Right lobe of liver (tissue), 6 donors: ENCODE data around the gene TMEM131. TPM values are rescaled to one million over a fixed set of nuclear protein-coding genes. Genes with fewer than 3 reads are reported as not detected.
A peak's percentile ranks its signal among the peaks of the same experiment; 100 is the strongest.

ENCODE experiments used
- ATAC-seq, 4 donors: fragments of 200-7000 bp; cut with Tn5 transposase; one replicate each; pipeline ENCODE4 v1.9.1; 2020; ENCODE audit warnings: mild to moderate bottlenecking in 4 of 4, moderate library complexity in 4 of 4
- DNase-seq, 3 donors: peaks; one replicate each; pipeline ENCODE4 v3.0.0-alpha.2; 2020
- H3K27ac ChIP-seq, 3 donors: fragments of 200-600 bp; one replicate each; pipeline ENCODE4 v1.8.0; 2022
- H3K27me3 ChIP-seq, 2 donors: fragments of 200-600 bp; one replicate each; pipeline ENCODE4 v1.8.0; 2022
- H3K36me3 ChIP-seq, 4 donors: fragments of 200-600 bp; sonication (generic) in 1 of 4; one replicate each; pipeline versions ENCODE4 v1.5.1 to v1.8.0; 2017 to 2022; ENCODE audit warnings: control low read depth in 1 of 4
- H3K4me1 ChIP-seq, 4 donors: fragments of 200-600 bp; sonication (generic) in 1 of 4; one replicate each; pipeline versions ENCODE4 v1.5.1 to v1.8.0; 2017 to 2022; ENCODE audit warnings: control low read depth in 1 of 4
- H3K4me3 ChIP-seq, 3 donors: fragments of 200-600 bp; one replicate each; pipeline ENCODE4 v1.8.0; 2022
- H3K9me3 ChIP-seq, 4 donors: fragments of 200-600 bp; sonication (generic) in 1 of 4; one replicate each; pipeline versions ENCODE4 v1.5.1 to v1.8.0; 2017 to 2022; ENCODE audit warnings: control low read depth in 1 of 4
- POLR2A ChIP-seq: fragments of 450-650 bp; IDR thresholded peaks from one replicate; pipeline ENCODE4 v1.6.1; 2017; ENCODE audit warnings: antibody characterized with exemption, mild to moderate bottlenecking
- WGBS: methylation state at CpG from one replicate; pipeline ENCODE4 v1.1.6; 2018; ENCODE audit warnings: low coverage, low lambda C conversion rate; ENCODE audit not compliant: insufficient coverage; ENCODE audit errors: missing lambda C conversion rate; 5-methylcytosine and 5-hydroxymethylcytosine counted together
- intact Hi-C, 2 donors: fragments of 100-400 bp; cut with DNase I; formaldehyde crosslinking; loops; one replicate each; pipeline versions ENCODE4 v1.11.2 to v1.14.1; 2022
- total RNA-seq, 6 experiments: library from RNA; depleted of rRNA in 2 of 6; stranded (reverse); fragments of >200 nt in 2 of 6; fragmentation: NEBNext Ultra II Directional in 3 of 6; extraction: Animal tissue kit (Norgen Biotek cat#: 25700) in 3 of 6; gene quantifications; one replicate each; pipeline versions ENCODE4 v1.1.0 to v1.2.4, GENCODE V29; 2016 to 2023
- TF ChIP-seq, protein P1 (sequence below), 4 donors: fragments of 200-600 bp in 3 of 4; fragments of 450-650 bp in 1 of 4; IDR thresholded peaks; one replicate each; pipeline versions ENCODE4 v1.5.1 to v1.8.0; 2016 to 2022; ENCODE audit warnings: antibody characterized with exemption in 4 of 4, mild to moderate bottlenecking in 2 of 4
- donor health status: DM: no; HTN: yes; CAD: no.
- donor health status: DM: no; HTN: no; CAD: no.
- donor health status: DM: no; HTN: no; CAD: no.
- donor health status: DM: no; HTN: yes; CAD: no.
- donor health status: DM: no; HTN: yes; CAD: no.

Gene TMEM131
- total RNA-seq, 6 experiments from 2014 or later = 14.8 to 34.0 (median 17.8) TPM

DNA sequence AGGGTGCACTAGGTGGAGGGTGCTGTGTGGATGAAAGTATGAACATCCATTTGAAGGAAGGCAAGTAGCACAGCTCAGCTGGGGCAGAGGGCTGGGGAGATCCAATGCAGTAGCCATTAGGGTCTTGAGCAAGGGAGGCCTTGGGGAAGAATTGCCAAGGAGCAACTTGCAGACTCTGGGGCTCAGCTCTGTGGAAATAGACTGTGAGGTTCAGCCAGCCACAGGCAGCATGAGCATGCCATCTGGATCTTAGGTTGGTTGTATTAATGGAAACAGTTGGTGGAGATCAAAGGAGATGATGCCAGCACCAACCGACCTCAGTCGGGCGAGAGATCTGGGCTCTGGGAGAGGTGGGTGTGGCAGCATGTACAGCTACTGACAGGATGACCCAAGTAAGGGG is 276.8 kb downstream of the TMEM131 start:
- no peak overlapping the region for H3K4me3 ChIP-seq
- H3K36me3 ChIP-seq = no peaks in the 10 kb centered on the region
- no peaks in the 10 kb centered on the region for H3K9me3 ChIP-seq
- WGBS = no CpG with 5 or more reads among the region's 3 CpGs
- no peak for TF ChIP-seq POLR2A
- TF ChIP-seq, protein P1, sequence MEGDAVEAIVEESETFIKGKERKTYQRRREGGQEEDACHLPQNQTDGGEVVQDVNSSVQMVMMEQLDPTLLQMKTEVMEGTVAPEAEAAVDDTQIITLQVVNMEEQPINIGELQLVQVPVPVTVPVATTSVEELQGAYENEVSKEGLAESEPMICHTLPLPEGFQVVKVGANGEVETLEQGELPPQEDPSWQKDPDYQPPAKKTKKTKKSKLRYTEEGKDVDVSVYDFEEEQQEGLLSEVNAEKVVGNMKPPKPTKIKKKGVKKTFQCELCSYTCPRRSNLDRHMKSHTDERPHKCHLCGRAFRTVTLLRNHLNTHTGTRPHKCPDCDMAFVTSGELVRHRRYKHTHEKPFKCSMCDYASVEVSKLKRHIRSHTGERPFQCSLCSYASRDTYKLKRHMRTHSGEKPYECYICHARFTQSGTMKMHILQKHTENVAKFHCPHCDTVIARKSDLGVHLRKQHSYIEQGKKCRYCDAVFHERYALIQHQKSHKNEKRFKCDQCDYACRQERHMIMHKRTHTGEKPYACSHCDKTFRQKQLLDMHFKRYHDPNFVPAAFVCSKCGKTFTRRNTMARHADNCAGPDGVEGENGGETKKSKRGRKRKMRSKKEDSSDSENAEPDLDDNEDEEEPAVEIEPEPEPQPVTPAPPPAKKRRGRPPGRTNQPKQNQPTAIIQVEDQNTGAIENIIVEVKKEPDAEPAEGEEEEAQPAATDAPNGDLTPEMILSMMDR (IDR thresholded peaks at IDR 0.05) = no peak
- DNase-seq (no peak), ATAC-seq (no peak)
- H3K4me1 ChIP-seq = no peaks in the 10 kb centered on the region
- intact Hi-C loops = no loop called here
- no peaks in the 10 kb centered on the region for H3K27me3 ChIP-seq
- H3K27ac ChIP-seq = no peak overlapping the region

DNA sequence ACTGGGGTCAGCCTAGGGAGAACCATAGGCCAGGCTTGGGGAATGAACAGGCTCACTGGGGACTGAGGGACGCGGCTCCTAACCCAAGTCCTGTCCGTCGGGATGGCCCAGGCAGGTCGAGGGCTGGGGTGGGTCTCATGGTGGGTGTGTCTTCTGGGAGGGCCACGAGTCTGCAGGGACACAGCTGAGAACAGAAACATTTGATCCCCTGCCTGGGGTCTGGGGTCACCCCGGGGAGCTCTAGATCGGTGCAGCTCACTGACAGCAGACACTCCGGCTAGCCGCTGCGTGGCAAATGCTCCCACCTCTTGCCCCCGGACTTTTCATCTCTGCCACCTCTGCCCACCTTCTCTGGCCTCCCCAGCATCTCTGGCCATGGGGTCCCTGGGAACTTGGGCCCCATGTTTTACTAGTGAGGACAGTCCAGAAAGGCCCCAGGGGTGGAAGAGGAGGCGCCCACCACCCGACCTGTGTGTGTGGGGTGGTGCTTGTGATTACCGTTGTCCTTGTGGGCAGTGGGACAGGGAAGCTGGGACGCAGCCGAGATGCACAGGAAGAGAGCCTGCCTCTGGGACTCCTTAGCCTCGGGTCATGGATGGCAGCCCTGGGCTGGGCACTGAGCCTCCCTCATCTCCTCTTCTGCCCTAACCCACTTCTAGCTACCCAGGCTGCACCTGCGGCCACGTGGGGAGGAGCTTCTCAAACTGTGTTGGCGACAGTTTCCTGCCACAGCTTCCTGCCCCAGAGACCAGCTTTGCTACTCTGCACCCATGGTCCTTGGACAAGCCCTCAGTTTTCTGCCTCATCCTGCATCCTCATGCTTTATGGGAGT is 277.5 kb downstream of the TMEM131 start:
- H3K4me3 ChIP-seq = no peak overlapping the region
- ATAC-seq (peak in 3 of 4 donors; percentile 27 to 56 (median 42)), DNase-seq (peak in 2 of 3 donors; percentile 17 to 56)
- no peaks in the 10 kb centered on the region for H3K36me3 ChIP-seq
- 73% methylated on average over 3 of the region's 21 CpGs for WGBS
- no peak overlapping the region for H3K27ac ChIP-seq
- intact Hi-C loops = no loop called here
- TF ChIP-seq, protein P1 (IDR thresholded peaks at IDR 0.05) = no peak
- TF ChIP-seq POLR2A = no peak
- no peaks in the 10 kb centered on the region for H3K9me3 ChIP-seq
- no peaks in the 10 kb centered on the region for H3K27me3 ChIP-seq
- H3K4me1 ChIP-seq = no peaks in the 10 kb centered on the region

DNA sequence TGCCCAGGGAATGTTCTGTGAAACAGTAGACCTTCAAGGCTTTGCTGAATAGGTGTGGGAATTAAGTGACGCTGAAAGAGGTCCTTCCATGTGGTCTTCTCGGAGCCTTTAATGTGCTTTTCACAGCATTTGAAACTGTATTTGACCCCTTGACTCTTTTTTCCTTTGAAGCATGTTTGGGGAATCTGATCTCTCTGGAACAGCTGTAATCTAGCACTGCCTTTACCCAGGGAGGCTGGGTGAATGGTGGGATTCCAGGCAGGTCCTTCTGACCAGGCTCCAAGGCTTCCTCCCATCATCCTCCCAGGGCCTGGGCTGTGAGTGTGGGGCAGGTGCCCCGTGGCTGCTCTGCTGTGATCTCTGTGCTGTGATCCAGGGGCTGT is 278.1 kb downstream of the TMEM131 start:
- no peaks in the 10 kb centered on the region for H3K9me3 ChIP-seq
- no peaks in the 10 kb centered on the region for H3K36me3 ChIP-seq
- no peak for ATAC-seq
- 28% methylated on average over 3 of the region's 3 CpGs for WGBS
- TF ChIP-seq, protein P1 (IDR thresholded peaks at IDR 0.05) = no peak
- no peak for TF ChIP-seq POLR2A
- H3K27ac ChIP-seq = no peak overlapping the region
- H3K27me3 ChIP-seq = no peaks in the 10 kb centered on the region
- no peak overlapping the region for H3K4me3 ChIP-seq
- intact Hi-C loops = no loop called here
- DNase-seq = no peak
- no peaks in the 10 kb centered on the region for H3K4me1 ChIP-seq

DNA sequence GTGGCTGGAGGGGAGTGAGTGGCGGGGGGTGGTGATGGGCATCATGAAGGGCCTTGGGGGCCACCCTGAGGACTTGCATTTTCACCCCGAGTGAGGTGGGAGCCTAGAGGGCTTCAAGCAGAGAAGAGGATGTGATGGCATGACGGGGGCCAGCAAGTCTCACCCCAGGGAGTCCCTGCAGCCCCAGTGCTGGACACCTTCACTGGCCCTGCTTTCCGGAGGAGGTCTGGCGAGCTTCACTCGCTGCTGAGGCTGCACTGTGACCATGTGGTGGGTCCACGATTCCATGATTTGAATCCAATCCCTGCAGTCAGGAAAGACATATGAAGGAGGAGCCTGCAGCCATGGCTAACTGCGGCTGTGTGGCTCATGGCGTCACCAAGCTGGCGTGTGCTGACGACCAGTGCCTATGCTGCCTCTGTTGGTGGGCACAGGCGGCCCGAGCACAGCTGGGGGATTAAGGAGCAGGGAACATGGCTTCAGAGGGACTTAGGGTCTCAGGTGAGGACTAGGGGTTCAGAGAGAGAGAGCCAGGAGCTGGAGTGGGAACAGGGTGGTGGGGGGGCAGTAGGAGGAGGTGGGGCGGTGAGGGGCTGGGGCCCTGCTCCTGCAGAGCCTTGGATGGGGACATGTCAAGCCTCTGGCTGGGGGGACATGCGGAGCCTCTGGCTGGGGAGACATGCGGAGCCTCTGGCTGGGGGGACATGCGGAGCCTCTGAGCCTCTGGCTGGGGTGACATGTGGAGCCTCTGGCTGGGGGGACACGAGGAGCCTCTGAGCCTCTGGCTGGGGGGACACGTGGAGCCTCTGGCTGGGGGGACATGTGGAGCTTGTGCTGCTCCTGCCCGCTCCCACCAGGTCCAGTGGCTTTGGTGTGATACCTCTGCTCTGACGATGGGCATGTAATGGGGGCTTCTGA is 278.8 kb downstream of the TMEM131 start:
- Histone ChIP-seq H3K4me1 (no peaks in the 10 kb centered on the region), H3K4me3 (no peak overlapping the region), H3K36me3 (no peaks in the 10 kb centered on the region), H3K27ac (no peak overlapping the region), H3K9me3 (no peaks in the 10 kb centered on the region), H3K27me3 (no peaks in the 10 kb centered on the region)
- WGBS = 70% methylated on average over 11 of the region's 21 CpGs
- DNase-seq (peak; percentile 10 to 32 (median 27)), ATAC-seq (no peak)
- intact Hi-C loops = no loop called here
- TF ChIP-seq, protein P1 (IDR thresholded peaks at IDR 0.05) = no peak
- no peak for TF ChIP-seq POLR2A
